Activated T-cell treated with anti-CD3 and anti-CD28 coated beads for 48 hours (primary cell): Measurements from ENCODE around the gene CS.
A peak's percentile ranks its signal among the peaks of the same experiment; 100 is the strongest.
"Not testable (repeated sequence)": the region's sequence is repeated elsewhere in the genome, so short reads cannot be mapped to it uniquely, and the experiment has no call there.

Source experiments
- DNase-seq: peaks from one replicate; pipeline ENCODE4 v3.0.0-alpha.2; 2020; ENCODE audit warnings: low read depth

CS gene

DNA sequence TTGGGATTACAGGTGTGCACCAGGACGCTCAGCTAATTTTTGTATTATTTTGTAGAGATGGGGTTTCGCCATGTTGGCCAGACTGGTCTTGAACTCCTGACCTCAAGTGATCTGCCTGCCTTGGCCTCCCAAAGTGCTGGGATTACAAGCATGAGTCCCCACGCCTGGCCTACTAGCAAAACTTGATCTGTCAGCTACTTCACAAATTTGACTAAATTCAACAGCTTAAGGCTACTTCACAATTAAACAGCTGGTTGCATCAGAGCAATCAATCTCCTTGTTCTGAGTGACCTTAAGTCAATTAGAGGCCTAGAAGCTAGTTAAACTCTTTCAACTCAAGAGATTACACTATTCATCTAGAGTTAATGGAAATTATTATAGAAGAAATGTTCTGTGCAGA, 21.2 kb downstream of the CS start:
- no peak for DNase-seq

DNA sequence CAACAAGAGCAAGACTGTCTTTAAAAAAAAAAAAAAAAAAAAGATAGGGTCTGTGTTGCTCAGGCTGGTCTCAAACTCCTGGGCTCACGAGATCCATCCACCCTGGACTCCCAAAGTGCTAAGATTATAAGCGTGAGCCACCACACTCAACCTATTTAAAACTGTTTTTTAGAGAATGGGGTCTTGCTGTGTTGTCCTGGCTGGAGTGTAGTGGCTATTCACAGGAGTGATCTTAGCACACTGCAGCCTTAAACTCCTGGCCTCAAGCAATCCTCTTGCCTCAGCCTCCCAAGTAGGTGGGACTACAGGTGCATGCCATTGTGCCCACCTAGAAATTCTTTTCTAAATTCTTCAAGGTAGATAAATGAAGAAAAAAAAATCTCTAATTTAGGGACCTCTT, 25.8 kb downstream of the CS start:
- DNase-seq: no peak

DNA sequence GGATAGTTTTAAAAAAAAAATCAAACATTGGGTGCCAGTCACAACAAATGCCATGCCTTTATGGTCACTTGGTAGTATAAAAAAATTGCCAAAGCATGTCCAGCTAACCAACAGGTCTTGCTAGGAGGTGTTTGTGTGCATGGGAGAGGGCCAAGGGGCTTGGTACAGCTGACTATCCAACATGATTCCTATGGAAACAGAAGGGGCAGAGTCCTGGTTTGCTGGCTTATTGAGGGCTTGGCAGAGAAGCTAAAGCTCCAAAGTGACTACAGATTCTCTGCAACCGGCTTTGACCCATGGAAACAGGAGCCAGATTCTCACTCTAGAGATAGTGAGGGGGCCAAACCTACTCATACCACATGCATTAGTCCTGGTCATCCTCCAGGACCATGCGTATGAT, 27.7 kb downstream of the CS start:
- not testable (repeated sequence) for DNase-seq

DNA sequence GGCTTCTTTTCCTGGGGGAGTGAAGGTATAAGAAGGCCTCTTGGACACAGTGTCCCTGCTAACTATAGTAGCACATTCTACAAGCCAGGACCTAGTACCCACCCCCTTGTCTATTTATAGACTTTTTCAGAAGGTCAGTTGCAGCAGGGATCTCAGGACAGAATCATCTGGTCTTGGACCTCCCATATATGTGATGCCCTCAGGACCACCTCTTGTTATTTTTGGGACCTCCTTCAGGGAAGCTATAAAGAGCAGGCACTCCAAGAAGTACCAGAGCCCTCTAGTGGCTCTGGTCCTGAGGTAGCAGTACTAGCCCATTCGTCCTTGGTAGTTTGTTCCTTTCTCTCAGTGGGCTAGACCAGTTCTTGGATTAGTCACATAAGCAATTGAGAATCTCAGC, 29.1 kb downstream of the CS start:
- no peak for DNase-seq

DNA sequence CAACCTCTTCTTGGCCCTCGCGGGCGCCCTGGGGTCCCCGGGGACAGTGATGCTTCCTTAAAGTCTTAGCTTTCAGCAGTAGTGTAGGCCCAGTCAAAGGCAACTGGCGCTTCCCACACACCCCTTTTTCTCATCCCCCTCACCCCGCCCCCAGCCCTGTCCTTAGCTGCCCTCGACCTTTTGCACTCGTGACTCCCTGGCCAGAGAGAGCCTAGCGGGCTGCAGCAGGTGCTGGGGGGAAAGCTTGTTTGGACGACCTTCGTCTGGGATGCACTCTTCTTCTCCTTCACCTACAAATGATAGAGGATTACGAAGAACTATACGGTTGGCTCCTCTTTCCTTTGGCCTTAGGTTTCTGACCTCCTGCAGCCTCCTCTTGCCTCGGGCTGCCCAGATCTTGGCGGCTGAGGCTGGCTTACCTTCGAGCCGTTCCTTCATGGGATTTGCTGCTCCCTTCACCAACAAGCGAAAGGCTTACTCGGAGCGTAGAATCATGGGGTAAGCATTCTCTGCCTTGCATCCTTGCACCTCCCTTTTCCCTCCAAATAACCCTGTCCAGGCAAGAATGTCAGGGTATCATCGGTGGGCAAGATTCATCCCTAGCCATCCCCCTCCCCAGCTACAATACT, 32.6 kb downstream of the CS start:
- no peak for DNase-seq

DNA sequence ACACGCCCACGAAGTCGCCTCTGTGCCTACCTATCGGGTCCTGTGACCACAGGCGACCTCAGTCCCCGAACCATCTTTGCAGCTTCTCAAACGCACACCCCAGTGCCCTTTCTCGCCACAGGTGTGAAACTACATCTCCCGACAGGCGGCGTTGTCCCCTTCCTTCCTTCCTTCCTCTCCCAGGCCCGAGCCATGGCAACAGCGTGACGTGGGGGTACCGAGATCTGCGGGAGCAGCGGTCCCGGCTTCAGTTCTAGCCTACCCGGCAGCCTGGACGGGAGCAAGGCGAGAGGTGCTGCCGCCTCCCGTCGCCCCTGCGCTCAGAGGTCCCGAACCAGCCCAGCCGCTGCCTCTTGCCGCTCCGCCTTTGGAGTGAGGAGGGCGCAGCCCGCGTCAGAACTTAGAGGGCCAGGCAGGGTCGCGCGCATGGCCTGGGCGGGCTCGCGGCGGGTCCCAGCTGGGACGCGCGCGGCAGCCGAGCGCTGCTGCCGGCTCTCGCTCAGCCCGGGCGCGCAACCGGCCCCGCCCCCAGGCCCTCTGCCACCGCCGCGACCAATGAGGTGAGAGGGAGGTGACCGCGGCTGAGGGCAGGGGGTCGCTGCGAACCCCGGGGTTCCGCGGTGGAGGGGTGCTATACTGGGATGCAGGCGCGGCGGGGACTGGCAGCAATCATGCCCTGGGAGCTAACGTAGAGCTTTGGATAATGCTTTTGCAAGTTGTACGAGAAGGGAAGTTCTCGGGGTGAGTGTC, 33.3 kb downstream of the CS start, which contains the start of gene COQ10A:
COQ10A (plus strand) TSS at position 250 of the 750 bp plus-strand sequence; CDS start at position 427, 177 bp downstream.
- peak; percentile 82 for DNase-seq

DNA sequence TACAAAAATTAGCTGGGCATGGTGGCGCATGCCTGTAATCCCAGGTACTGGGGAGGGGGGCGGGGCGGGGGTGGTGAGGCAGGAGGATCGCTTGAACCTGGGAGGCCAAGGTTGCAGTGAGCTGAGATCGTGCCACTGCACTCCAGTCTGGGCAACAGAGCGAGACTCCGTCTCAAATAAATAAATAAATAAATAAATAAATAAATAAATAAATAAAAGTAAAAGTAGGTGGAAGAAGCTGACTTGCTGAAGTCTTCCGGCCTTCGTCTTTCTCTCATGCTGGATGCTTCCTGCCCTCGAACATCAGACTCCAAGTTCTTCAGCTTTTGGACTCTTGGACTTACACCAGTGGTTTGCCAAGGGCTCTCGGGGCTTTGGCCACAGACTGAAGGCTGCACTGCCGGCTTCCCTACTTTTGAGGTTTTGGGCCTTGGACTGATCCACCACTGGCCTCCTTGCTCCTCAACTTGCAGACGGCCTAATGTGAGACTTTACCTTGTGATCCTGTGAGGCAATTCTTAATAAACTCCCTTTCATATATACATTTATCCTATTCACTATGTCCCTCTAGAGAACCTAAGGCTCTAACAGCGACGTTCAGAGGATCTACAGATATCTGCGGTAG, 34.0 kb downstream of the CS start:
- not testable (repeated sequence) for DNase-seq

DNA sequence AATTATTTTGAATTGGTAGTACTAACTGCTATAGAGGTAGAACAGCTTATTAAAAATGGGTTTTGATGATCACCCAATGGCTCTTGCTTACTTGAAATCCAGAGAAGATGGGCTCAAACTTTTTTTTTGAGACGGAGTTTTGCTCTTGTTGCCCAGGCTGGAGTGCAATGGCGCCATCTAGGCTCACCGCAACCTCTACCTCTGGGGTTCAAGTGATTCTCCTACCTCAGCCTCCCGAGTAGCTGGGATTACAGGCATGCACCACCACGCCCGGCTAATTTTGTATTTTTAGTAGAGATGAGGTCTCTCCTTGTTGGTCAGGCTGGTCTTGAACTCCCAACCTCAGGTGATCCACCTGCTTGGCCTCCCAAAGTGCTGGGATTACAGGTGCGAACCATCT, 37.2 kb downstream of the CS start:
- DNase-seq: peak; percentile 12

DNA sequence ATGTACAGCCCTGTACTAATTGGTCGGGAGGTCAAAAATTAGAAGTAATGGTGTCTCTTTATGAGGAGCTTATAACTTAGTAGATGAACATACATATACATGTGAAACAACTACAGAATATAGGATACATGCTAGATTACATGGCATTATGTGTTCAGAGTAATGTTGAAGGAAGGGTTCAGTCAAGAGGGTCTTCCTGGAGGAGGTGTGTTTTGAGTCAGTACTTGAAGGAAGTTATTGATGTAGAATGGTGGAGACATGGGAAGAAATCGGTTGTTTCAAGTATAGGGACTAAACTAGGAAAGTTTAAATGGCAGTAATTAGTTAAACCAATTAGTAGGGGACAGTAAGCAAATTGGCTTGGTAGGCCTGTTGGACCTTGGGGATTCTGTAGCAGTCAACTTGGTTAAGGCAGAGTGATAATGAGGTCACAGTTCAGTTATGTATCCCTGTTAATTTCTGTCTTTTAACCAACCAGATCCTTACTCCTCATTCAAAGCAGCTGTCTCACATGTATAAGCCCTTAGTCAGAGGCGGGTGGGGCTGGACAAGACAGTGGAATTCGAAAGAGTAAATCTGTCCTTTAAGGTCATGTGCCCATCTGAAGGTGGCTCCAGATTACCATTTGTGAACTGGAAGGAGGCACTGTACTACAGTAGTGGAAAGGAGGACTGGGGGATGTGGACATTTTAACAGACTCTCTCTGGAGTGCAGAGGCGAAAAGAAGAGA, 38.5 kb downstream of the CS start:
- no peak for DNase-seq

DNA sequence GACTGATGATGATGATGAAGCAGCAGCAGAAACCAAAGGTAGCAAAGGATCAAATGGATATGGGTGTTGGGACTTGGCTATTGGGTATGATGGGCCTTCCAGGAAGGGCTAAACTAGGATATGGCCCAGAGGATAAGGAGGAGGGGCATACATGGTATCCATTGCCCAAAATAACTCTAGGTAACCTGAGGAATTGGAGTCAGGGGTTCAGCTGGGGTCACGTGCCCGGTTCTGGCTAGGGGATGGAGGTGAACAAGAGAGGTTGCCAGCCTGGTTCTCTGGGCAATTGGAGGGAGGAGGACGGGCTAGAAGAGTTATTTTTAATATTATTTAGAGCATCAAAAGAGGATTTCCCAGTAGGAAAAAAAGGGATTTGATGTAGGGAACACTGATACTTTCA, 39.2 kb downstream of the CS start:
- DNase-seq: no peak

DNA sequence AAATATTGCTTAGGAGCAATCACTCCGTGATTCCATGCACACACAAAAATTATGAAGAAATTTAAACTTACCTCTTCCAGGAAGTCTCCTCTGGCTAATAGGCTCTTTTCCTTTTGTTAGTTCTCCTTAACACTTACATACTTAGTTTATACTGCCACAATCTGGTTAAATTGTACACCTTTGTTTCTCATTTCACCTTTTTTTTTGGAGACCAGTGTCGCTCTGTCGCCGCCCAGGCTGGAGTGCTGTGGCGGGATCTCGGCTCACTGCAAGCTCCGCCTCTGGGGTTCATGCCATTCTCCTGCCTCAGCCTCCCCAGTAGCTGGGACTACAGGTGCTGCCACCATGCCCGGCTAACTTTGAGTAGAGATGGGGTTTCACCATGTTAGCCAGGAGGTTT, 39.8 kb downstream of the CS start:
- no peak for DNase-seq

DNA sequence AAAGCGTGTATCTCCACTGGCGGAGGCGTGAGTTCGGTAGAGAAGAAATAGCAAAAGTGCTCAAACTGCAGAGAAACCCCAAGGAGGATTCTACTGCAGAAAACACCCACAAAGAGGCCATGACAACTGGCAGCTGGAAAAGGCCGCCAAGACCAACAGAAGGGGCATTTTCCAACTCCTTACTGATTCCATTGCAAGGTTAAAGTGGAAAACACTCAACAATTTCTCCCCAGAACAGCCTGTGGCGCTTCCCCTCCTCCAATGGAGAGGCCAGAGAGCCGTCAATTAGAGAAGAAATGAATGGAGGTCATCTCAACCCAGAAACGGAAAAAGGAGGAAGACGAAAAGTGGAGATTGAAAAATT, 41.3 kb downstream of the CS start:
- no peak for DNase-seq

DNA sequence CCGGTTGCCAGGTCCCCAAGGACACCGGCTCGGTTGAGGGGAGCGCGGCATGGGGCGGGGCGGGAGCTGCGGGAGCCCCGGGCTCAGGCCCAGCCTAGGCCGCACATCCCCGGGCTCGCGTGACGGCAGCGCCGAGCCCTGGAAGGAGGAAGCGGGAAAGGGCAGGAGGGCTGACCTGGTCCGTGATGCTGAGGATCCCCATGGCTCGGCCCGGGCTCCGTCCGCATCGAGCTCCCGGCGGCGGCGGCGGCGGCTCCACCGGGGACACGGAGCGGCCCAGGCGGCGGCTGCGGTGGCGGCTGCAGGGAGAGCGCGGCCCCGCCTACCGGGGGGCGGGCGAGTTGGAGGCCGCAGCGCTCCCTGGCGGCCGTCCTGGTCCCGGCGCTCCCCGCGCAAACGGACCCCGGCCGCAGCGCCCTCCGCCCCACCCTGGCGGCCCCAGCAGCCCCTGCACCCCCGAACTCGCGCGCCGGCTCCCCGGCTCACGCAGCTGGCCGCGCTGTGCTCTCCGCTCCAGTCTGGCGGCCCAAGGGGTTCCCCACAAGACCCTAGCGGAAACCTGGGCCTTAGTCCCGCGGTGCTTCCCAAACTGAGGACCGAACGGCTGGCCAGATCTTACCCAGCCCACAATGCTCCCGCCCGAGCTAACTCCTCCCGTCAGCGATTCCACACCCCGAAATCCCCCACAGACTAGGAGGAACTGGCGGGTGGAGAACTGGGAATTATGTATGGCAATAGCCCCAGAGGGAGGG, 41.9 kb downstream of the CS start, which contains the start of gene ANKRD52:
ANKRD52 (minus strand) TSS at position 317 of the 752 bp plus-strand sequence; CDS start at position 202, 115 bp downstream.
- DNase-seq: peak; percentile 83

DNA sequence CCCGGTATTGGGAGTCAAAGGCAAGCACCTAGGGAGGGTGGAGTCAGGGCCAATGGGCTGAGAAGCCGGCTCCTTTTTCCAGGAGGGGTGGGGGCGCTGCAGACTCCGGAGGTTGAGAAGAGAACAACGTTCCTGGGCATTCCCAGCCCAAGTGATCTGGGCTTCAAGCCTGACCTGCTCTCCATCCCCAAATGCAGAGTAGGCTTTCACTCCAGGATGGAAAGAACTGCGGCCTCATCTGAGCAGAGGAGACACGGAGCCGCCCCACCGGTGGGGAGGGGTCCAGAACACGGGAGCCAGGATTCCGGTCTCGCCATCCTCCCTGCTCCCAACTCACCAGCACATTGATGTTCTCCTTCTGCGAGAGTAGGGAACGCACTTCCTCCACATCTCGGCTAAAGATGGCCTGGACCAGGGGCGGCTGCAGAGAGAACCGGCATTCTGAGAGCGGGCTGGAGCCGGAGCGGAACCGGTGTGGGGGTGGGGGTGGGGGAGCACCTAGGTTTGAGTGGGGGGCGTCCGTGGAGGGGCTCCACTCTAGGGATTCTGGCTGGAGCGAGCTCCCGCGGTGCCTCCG, 42.6 kb downstream of the CS start:
- DNase-seq: no peak

DNA sequence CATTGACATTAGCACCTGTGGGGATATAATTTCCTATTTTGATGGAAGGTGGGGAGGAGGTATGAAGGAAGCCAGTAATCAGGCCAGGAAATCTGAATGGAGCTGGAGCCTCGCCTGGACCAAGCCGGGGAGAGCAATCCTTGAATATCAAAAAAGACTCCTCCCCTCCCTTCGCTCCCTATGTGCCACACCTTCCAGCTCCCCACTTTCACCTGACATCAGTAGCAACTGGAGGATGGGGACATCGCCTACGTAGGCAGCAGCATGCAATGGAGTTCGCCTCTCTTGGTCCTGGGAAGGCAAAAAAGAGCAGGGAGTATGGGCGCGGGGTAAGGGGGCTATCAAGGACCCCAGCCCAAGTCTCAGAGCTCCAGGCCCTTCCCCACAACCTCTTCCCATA, 43.1 kb downstream of the CS start:
- no peak for DNase-seq

DNA sequence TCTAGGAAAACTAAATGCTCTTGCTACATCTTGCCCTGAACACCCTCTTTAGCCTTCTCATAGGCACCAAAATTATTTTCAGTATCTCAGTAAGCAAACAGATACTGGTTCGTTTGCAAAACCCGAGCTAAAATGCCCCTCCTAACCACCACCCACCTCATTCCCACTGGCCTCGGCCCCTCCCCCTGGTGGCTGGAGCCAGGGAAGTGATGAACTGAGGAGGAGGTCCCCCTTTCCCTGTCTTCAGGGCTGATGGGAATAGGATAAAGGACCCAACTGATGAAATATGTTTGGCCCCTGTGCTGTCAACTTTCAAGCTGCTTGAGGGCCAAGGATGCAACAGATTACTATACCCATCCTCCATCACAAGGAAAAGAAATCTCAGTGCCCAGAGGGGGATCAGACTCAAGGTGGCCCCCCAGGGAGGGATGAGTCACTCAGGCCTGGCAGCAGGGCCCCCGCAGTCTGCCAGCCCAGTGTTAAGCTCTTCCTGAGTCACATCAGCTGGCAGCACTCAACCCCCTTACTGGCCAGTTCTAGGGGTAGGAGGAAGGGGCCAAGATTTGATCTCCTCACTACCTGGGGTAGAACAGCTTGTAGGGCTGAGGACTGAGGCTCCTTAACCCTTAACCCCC, 43.7 kb downstream of the CS start:
- no peak for DNase-seq

DNA sequence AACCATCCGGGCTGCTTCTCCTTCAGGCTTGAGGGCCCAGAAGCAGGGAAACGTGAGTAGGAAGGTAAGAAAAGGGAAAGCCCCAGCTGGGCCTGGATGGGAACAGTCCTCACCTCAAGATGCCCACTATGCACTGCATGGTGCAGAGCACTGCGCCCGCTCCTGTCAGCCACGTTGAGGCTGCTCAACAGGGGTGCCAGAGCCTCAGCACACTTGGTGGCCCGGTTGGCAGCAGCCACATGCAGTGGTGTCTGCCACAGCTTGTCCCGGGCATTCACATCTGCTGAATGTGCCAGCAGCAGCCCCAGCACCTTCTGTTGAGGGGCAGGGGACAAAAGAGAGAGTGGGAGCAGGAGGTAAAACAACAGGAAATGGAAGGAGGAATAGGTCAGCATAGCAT, 44.5 kb downstream of the CS start:
- no peak for DNase-seq

DNA sequence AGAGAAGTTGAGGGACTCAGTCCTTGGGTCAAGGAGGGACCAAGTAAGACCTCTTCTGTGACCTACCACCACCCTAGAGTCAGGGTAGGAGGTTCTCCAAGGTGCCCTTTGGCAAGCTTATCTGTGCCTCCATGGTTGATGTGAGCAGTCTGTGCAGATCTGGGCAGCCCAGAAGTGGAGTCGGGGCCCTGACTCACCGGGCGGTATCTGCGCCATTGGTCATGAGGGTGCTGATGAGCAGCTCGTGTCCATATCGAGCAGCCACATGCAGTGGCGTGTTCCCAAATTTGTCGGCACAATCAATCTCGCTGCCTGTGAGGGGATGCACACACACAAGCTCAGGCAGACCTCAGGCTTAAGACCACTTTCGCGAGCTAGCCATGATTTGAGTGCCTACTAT, 47.0 kb downstream of the CS start:
- no peak for DNase-seq

DNA sequence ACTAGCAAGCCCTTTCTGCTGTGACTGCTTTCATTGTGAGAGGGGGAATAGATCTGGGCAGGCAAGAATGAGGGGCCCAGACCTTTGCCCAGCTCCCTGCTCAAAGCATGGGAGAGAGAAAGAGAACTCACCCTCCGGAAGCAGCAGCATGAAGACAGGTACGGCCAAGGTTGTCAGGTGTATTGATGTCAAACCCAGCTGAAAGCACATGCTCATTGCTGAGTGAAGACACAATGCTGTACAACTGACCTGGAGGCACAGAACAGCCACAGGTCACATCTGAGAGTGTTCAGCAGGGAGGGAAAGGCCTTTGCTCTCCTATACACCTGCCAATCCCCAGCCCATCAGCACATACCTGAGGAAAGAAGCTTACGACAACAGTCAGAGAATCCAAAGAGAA, 47.5 kb downstream of the CS start:
- no peak for DNase-seq

DNA sequence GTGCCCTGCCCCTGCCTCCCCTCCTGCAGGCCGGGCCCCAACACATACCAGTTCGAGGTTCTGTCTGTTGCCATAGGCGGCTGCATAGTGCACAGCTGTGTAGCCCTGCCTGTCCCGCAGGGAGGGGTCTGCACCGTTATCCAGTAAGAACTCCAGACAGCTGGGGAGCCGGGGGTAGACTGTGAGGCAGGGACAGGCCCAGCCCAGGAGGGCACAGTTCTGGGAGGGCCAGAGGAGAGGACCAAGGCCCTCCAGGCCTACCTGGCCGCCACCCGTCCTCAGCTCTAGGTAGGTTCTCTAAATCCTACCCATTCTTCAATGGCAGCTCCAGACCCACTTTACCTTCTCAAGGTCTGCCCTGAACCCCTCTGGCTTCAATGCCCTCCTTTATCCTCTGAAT, 51.4 kb downstream of the CS start:
- no peak for DNase-seq

DNA sequence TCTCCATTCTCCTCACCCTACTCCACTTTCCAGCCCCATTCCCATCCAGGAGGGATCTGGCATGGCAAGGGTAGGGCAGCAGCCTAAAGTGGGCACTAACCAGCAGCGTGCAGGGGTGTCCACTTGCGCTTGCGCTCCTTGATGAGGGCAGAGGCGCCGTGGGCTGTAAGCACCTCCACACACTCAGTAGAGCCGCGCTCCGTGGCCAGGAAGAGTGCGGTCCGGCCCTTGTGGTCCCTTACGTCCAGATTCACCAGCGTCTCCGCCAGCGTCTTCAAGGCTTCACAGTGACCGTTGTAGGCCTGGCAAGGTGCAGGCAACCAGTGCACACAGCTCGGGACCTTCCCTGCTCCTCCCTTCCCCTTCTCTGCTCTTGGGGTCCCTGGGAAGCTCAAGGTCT, 52.2 kb downstream of the CS start:
- no peak for DNase-seq
